Measurements from ENCODE around the gene MTO1.
"Not testable (repeated sequence)": the region's sequence is repeated elsewhere in the genome, so short reads cannot be mapped to it uniquely, and the experiment has no call there.

DNA sequence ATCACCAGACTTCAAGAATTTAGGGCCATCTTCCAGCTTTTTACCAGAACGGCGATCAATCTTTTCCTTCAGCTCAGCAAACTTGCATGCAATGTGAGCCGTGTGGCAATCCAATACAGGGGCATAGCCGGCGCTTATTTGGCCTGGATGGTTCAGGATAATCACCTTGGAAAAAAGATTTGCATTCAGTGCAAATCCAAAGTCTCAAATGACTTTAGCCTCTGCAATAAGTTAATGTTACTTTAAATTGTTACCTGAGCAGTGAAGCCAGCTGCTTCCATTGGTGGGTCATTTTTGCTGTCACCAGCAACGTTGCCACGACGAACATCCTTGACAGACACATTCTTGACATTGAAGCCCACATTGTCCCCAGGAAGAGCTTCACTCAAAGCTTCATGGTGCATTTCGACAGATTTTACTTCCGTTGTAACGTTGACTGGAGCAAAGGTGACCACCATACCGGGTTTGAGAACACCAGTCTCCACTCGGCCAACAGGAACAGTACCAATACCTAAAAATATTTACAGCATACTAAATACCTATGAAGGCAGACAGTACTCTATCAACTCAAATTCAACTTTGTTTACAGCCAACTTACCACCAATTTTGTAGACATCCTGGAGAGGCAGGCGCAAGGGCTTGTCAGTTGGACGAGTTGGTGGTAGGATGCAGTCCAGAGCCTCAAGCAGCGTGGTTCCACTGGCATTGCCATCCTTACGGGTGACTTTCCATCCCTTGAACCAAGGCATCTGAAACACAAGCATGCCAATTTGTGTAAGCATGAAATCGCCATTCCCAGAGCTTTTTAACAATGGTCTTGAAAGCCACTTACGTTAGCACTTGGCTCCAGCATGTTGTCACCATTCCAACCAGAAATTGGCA lies 56.8 kb downstream of the MTO1 start:
- TF ChIP-seq, protein P1, sequence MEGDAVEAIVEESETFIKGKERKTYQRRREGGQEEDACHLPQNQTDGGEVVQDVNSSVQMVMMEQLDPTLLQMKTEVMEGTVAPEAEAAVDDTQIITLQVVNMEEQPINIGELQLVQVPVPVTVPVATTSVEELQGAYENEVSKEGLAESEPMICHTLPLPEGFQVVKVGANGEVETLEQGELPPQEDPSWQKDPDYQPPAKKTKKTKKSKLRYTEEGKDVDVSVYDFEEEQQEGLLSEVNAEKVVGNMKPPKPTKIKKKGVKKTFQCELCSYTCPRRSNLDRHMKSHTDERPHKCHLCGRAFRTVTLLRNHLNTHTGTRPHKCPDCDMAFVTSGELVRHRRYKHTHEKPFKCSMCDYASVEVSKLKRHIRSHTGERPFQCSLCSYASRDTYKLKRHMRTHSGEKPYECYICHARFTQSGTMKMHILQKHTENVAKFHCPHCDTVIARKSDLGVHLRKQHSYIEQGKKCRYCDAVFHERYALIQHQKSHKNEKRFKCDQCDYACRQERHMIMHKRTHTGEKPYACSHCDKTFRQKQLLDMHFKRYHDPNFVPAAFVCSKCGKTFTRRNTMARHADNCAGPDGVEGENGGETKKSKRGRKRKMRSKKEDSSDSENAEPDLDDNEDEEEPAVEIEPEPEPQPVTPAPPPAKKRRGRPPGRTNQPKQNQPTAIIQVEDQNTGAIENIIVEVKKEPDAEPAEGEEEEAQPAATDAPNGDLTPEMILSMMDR (tag by site-specific recombination; IDR thresholded peaks at IDR 0.05), result not testable (repeated sequence)
- not testable (repeated sequence) for TF ChIP-seq KLF1 (tag by site-specific recombination; IDR thresholded peaks at IDR 0.05); ZBTB7A (tag by site-specific recombination; IDR thresholded peaks at IDR 0.05; ENCODE audit: low read depth); ZNF501 (tag by site-specific recombination; IDR thresholded peaks at IDR 0.05); ZNF266 (tag by site-specific recombination; IDR thresholded peaks at IDR 0.05; ENCODE audit: low read depth); ZNF223 (tag by site-specific recombination; IDR thresholded peaks at IDR 0.05); ZNF2 (tag by site-specific recombination; IDR thresholded peaks at IDR 0.05); ZNF768 (tag by site-specific recombination; IDR thresholded peaks at IDR 0.05); ZNF175 (tag by site-specific recombination; IDR thresholded peaks at IDR 0.05)
- TF ChIP-seq, protein P2, sequence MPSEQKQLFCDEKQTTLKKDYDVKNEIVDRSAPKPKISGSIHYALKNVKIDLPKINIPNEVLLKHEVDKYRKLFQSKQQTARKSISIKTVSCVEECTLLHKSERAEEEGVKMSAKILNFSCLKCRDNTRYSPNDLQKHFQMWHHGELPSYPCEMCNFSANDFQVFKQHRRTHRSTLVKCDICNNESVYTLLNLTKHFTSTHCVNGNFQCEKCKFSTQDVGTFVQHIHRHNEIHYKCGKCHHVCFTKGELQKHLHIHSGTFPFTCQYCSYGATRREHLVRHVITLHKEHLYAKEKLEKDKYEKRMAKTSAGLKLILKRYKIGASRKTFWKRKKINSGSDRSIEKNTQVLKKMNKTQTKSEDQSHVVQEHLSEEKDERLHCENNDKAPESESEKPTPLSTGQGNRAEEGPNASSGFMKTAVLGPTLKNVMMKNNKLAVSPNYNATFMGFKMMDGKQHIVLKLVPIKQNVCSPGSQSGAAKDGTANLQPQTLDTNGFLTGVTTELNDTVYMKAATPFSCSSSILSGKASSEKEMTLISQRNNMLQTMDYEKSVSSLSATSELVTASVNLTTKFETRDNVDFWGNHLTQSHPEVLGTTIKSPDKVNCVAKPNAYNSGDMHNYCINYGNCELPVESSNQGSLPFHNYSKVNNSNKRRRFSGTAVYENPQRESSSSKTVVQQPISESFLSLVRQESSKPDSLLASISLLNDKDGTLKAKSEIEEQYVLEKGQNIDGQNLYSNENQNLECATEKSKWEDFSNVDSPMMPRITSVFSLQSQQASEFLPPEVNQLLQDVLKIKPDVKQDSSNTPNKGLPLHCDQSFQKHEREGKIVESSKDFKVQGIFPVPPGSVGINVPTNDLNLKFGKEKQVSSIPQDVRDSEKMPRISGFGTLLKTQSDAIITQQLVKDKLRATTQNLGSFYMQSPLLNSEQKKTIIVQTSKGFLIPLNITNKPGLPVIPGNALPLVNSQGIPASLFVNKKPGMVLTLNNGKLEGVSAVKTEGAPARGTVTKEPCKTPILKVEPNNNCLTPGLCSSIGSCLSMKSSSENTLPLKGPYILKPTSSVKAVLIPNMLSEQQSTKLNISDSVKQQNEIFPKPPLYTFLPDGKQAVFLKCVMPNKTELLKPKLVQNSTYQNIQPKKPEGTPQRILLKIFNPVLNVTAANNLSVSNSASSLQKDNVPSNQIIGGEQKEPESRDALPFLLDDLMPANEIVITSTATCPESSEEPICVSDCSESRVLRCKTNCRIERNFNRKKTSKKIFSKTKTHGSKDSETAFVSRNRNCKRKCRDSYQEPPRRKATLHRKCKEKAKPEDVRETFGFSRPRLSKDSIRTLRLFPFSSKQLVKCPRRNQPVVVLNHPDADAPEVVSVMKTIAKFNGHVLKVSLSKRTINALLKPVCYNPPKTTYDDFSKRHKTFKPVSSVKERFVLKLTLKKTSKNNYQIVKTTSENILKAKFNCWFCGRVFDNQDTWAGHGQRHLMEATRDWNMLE (tag by site-specific recombination; conservative IDR thresholded peaks at IDR 0.05; ENCODE audit: low read depth), result not testable (repeated sequence)
- TF ChIP-seq, protein P3, sequence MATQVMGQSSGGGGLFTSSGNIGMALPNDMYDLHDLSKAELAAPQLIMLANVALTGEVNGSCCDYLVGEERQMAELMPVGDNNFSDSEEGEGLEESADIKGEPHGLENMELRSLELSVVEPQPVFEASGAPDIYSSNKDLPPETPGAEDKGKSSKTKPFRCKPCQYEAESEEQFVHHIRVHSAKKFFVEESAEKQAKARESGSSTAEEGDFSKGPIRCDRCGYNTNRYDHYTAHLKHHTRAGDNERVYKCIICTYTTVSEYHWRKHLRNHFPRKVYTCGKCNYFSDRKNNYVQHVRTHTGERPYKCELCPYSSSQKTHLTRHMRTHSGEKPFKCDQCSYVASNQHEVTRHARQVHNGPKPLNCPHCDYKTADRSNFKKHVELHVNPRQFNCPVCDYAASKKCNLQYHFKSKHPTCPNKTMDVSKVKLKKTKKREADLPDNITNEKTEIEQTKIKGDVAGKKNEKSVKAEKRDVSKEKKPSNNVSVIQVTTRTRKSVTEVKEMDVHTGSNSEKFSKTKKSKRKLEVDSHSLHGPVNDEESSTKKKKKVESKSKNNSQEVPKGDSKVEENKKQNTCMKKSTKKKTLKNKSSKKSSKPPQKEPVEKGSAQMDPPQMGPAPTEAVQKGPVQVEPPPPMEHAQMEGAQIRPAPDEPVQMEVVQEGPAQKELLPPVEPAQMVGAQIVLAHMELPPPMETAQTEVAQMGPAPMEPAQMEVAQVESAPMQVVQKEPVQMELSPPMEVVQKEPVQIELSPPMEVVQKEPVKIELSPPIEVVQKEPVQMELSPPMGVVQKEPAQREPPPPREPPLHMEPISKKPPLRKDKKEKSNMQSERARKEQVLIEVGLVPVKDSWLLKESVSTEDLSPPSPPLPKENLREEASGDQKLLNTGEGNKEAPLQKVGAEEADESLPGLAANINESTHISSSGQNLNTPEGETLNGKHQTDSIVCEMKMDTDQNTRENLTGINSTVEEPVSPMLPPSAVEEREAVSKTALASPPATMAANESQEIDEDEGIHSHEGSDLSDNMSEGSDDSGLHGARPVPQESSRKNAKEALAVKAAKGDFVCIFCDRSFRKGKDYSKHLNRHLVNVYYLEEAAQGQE (tag by site-specific recombination; IDR thresholded peaks at IDR 0.05), result not testable (repeated sequence)
- TF ChIP-seq, protein P4, sequence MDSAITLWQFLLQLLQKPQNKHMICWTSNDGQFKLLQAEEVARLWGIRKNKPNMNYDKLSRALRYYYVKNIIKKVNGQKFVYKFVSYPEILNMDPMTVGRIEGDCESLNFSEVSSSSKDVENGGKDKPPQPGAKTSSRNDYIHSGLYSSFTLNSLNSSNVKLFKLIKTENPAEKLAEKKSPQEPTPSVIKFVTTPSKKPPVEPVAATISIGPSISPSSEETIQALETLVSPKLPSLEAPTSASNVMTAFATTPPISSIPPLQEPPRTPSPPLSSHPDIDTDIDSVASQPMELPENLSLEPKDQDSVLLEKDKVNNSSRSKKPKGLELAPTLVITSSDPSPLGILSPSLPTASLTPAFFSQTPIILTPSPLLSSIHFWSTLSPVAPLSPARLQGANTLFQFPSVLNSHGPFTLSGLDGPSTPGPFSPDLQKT (IDR thresholded peaks at IDR 0.05; ENCODE audit: borderline replicate concordance, low read depth, low read length), result not testable (repeated sequence)

Measured in HEK293 (cell line).